ENCODE measurements around the gene KCNN1. TPM values are rescaled to one million over a fixed set of nuclear protein-coding genes. Genes with fewer than 3 reads are reported as not detected.
A peak's percentile ranks its signal among the peaks of the same experiment; 100 is the strongest.

Gene KCNN1
- total RNA-seq, 1 donor from 2014 or later, result 1.5 TPM

DNA sequence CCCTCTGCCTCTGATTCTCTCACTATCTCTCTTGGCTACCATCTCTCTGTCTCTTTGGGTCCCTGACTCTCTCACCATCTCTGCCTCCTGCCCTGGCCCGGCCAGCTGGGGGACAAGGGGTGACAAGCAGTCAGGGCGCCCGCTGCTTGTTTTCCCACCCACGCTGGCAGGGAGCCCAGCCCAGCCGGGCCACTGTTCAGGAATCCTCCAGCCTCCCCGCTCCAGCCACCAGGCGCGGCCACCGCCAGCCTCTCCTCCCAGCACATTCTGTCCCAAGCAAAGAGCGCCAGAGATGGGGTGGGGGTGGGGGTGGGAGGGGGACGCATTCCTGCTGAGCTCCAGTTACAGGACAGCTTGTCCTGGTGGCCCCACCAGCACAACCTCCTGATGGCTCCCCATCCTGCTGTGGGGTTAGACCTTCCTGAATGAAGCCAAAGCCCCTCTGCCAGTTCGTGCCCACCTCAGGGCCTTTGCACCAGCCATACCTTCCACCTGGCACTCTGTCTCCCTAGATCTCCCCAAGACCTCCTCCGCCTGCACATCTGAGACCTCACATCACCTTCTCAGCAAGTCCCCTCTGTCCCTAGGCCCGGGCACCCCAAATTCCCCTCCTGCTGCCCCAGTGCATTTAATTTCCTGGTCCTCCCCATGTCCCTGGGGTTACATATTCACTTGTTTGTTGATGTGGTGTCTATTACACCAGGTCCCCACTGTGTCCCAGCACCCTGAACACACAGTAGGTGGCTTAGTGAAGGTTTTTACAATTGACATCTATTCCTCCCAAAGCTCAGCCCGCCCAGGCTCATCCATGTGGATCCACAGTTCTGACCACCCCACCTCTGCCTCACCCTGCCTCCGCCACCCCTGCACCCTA lies 53.5 kb downstream of the KCNN1 start:
- Histone ChIP-seq H4K20me1 (ENCODE audit: insufficient read depth, low read length) (no peaks in the 10 kb centered on the region), H3K4me3 (ENCODE audit: insufficient read depth, low read depth, low read length) (no peak overlapping the region), H3K4me2 (ENCODE audit: low read length) (peak overlapping the region; percentile 71), H3K9me3 (ENCODE audit: insufficient read depth, low read depth, low read length) (no peaks in the 10 kb centered on the region), H2AFZ (ENCODE audit: low read depth, low read length) (peak overlapping the region; percentile 43), H3K27ac (ENCODE audit: low read depth, low read length) (no peak overlapping the region), H3K27me3 (ENCODE audit: insufficient read depth, low read length) (no peaks in the 10 kb centered on the region), H3K79me2 (ENCODE audit: insufficient read depth, low read length) (no peaks in the 10 kb centered on the region), H3K4me1 (ENCODE audit: insufficient read depth, low read length) (peaks cover 27% of the 10 kb centered on the region), H3K9ac (ENCODE audit: low read length) (peak overlapping the region; percentile 71), H3K36me3 (ENCODE audit: insufficient read depth, low read length) (no peaks in the 10 kb centered on the region)
- H3K27me3 Mint-ChIP-seq (ENCODE audit: low read depth, unreplicated experiment), result peaks cover 4% of the 10 kb centered on the region
- FAIRE-seq (no peak), DNase-seq (ENCODE audit: low read depth) (peak; percentile 18)
- peaks cover 7% of the 10 kb centered on the region for H3K4me1 Mint-ChIP-seq (ENCODE audit: low read depth, unreplicated experiment)
- peaks cover under 1% of the 10 kb centered on the region for H3K36me3 Mint-ChIP-seq (ENCODE audit: low read depth, unreplicated experiment)
- TF ChIP-seq, protein P1, sequence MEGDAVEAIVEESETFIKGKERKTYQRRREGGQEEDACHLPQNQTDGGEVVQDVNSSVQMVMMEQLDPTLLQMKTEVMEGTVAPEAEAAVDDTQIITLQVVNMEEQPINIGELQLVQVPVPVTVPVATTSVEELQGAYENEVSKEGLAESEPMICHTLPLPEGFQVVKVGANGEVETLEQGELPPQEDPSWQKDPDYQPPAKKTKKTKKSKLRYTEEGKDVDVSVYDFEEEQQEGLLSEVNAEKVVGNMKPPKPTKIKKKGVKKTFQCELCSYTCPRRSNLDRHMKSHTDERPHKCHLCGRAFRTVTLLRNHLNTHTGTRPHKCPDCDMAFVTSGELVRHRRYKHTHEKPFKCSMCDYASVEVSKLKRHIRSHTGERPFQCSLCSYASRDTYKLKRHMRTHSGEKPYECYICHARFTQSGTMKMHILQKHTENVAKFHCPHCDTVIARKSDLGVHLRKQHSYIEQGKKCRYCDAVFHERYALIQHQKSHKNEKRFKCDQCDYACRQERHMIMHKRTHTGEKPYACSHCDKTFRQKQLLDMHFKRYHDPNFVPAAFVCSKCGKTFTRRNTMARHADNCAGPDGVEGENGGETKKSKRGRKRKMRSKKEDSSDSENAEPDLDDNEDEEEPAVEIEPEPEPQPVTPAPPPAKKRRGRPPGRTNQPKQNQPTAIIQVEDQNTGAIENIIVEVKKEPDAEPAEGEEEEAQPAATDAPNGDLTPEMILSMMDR (IDR thresholded peaks at IDR 0.05; ENCODE audit: insufficient read depth, low read depth, low read length), result no peak
- no peak for TF ChIP-seq EZH2 (IDR thresholded peaks at IDR 0.05; ENCODE audit: insufficient read depth, low read length)
- H3K27ac Mint-ChIP-seq (ENCODE audit: unreplicated experiment), result no peak overlapping the region
- H3K4me3 Mint-ChIP-seq (ENCODE audit: unreplicated experiment), result no peak overlapping the region
- H3K9me3 Mint-ChIP-seq (ENCODE audit: unreplicated experiment), result no peaks in the 10 kb centered on the region

DNA sequence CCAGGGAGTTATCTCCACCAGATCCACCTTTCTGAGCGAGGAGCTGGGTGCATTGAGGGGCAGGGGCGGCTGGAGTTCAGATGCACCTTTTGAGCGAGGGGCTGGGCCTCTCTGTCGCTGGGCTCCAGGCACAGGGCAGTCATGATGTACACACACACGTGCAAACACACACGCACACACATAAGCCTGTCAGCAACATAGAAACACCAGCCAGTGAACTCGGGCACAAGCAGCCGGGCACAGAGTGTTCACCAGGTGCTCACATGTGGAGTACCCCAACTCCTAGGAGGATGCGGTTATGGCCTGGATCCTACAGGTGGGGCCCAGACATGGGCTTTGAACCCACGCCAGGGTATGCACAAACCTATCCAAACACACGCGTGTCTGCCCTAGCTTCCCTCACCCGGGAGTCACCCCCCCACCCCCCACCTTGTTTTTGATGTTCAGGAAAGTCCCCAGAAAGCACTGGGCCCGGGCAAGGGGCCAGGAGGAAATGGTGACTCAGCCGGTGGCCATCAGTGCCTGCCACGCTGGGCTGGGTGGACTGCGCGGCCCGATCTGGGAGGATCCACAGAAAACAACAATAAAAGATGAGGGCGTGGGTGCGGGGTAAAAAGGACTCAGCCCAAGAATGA lies 54.3 kb downstream of the KCNN1 start:
- H3K9me3 Mint-ChIP-seq (ENCODE audit: unreplicated experiment), result no peaks in the 10 kb centered on the region
- no peak overlapping the region for H3K4me3 Mint-ChIP-seq (ENCODE audit: unreplicated experiment)
- H3K27ac ChIP-seq (ENCODE audit: low read depth, low read length), result peak overlapping the region; percentile 77
- no peaks in the 10 kb centered on the region for H3K36me3 Mint-ChIP-seq (ENCODE audit: low read depth, unreplicated experiment)
- H3K9ac ChIP-seq (ENCODE audit: low read length), result peak overlapping the region; percentile 71
- H3K4me3 ChIP-seq (ENCODE audit: insufficient read depth, low read depth, low read length), result no peak overlapping the region
- no peaks in the 10 kb centered on the region for H4K20me1 ChIP-seq (ENCODE audit: insufficient read depth, low read length)
- TF ChIP-seq, protein P1 (IDR thresholded peaks at IDR 0.05; ENCODE audit: insufficient read depth, low read depth, low read length), result no peak
- TF ChIP-seq EZH2 (IDR thresholded peaks at IDR 0.05; ENCODE audit: insufficient read depth, low read length), result no peak
- peak overlapping the region; percentile 73 for H2AFZ ChIP-seq (ENCODE audit: low read depth, low read length)
- H3K27ac Mint-ChIP-seq (ENCODE audit: unreplicated experiment), result peak overlapping the region; percentile 72
- FAIRE-seq (no peak), DNase-seq (ENCODE audit: low read depth) (peak; percentile 69)
- H3K4me1 ChIP-seq (ENCODE audit: insufficient read depth, low read length), result peaks cover 27% of the 10 kb centered on the region
- peak overlapping the region; percentile 61 for H3K4me2 ChIP-seq (ENCODE audit: low read length)
- peaks cover 7% of the 10 kb centered on the region for H3K4me1 Mint-ChIP-seq (ENCODE audit: low read depth, unreplicated experiment)
- peaks cover 2% of the 10 kb centered on the region for H3K27me3 Mint-ChIP-seq (ENCODE audit: low read depth, unreplicated experiment)
- H3K27me3 ChIP-seq (ENCODE audit: insufficient read depth, low read length), result no peaks in the 10 kb centered on the region
- H3K79me2 ChIP-seq (ENCODE audit: insufficient read depth, low read length), result no peaks in the 10 kb centered on the region
- H3K9me3 ChIP-seq (ENCODE audit: insufficient read depth, low read depth, low read length), result no peaks in the 10 kb centered on the region
- H3K36me3 ChIP-seq (ENCODE audit: insufficient read depth, low read length), result no peaks in the 10 kb centered on the region
